ENCODE results near the gene C19orf38.

DNA sequence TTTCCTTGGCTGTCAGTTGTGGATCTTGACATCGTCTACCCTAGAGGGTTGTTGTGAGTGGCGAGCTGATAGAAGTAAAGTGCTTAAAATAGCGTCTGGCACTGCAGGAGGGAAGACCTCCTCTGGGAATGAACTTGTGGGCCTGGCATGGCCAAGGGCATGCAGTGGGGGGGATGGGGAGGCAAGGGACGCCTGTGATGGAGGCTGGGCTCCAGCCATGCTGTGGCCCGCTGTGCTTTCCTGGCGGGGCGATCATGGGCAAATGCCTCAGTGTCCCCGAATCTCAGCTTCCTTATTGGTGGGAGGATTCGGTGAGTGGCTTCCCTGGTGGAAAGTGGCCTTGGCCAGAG is 33.9 kb downstream of the C19orf38 start:
- TF ChIP-seq, protein P1, sequence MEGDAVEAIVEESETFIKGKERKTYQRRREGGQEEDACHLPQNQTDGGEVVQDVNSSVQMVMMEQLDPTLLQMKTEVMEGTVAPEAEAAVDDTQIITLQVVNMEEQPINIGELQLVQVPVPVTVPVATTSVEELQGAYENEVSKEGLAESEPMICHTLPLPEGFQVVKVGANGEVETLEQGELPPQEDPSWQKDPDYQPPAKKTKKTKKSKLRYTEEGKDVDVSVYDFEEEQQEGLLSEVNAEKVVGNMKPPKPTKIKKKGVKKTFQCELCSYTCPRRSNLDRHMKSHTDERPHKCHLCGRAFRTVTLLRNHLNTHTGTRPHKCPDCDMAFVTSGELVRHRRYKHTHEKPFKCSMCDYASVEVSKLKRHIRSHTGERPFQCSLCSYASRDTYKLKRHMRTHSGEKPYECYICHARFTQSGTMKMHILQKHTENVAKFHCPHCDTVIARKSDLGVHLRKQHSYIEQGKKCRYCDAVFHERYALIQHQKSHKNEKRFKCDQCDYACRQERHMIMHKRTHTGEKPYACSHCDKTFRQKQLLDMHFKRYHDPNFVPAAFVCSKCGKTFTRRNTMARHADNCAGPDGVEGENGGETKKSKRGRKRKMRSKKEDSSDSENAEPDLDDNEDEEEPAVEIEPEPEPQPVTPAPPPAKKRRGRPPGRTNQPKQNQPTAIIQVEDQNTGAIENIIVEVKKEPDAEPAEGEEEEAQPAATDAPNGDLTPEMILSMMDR (conservative IDR thresholded peaks at IDR 0.05; ENCODE audit: low read depth in 2 of 2) = no peak
- TF ChIP-seq EZH2phosphoT487 (IDR thresholded peaks at IDR 0.05; ENCODE audit: unreplicated experiment) = no peak
- no peak for TF ChIP-seq EZH2 (IDR thresholded peaks at IDR 0.05; ENCODE audit: low read depth, unreplicated experiment)
- no peak for TF ChIP-seq POLR2AphosphoS5 (IDR thresholded peaks at IDR 0.05; ENCODE audit: low read depth)
- TF ChIP-seq, protein P2, sequence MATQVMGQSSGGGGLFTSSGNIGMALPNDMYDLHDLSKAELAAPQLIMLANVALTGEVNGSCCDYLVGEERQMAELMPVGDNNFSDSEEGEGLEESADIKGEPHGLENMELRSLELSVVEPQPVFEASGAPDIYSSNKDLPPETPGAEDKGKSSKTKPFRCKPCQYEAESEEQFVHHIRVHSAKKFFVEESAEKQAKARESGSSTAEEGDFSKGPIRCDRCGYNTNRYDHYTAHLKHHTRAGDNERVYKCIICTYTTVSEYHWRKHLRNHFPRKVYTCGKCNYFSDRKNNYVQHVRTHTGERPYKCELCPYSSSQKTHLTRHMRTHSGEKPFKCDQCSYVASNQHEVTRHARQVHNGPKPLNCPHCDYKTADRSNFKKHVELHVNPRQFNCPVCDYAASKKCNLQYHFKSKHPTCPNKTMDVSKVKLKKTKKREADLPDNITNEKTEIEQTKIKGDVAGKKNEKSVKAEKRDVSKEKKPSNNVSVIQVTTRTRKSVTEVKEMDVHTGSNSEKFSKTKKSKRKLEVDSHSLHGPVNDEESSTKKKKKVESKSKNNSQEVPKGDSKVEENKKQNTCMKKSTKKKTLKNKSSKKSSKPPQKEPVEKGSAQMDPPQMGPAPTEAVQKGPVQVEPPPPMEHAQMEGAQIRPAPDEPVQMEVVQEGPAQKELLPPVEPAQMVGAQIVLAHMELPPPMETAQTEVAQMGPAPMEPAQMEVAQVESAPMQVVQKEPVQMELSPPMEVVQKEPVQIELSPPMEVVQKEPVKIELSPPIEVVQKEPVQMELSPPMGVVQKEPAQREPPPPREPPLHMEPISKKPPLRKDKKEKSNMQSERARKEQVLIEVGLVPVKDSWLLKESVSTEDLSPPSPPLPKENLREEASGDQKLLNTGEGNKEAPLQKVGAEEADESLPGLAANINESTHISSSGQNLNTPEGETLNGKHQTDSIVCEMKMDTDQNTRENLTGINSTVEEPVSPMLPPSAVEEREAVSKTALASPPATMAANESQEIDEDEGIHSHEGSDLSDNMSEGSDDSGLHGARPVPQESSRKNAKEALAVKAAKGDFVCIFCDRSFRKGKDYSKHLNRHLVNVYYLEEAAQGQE (IDR thresholded peaks at IDR 0.05; ENCODE audit: unreplicated experiment) = no peak
- TF ChIP-seq, protein P3, sequence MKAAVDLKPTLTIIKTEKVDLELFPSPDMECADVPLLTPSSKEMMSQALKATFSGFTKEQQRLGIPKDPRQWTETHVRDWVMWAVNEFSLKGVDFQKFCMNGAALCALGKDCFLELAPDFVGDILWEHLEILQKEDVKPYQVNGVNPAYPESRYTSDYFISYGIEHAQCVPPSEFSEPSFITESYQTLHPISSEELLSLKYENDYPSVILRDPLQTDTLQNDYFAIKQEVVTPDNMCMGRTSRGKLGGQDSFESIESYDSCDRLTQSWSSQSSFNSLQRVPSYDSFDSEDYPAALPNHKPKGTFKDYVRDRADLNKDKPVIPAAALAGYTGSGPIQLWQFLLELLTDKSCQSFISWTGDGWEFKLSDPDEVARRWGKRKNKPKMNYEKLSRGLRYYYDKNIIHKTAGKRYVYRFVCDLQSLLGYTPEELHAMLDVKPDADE (IDR thresholded peaks at IDR 0.05) = no peak
- TF ChIP-seq CREB1 (CRISPR knock-in tag; IDR thresholded peaks at IDR 0.05; ENCODE audit: low read depth) = no peak
